ENCODE results near the gene TIPRL. TPM values are rescaled to one million over a fixed set of nuclear protein-coding genes. Genes with fewer than 3 reads are reported as not detected.

TIPRL gene
- total and polyA plus RNA-seq, 2 of the 8 experiments (the other 6 are each of a cell fraction or from before 2014, with no cell fraction given), result 8.1 to 27.4 TPM

DNA sequence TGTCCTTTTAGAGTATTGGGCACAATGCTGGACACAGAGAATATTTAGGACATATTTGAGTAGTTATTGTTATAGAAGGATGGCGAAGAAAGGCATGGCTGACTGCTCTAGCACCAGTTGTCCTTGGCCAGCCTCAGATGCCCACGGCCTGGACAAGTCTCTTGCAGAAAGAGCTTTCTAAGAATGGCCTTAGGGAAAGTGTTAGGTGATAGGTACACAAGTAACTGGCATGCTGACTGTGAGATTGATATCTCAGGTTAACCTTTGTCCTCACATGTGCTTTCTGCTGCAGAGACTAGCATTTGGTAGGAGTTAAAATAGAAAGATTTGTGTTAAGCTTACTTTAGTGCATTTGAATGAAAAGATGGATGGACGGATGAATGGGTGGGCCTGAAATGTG lies 57.2 kb downstream of the TIPRL start:
- Histone ChIP-seq H3K79me2 (ENCODE audit: control insufficient read depth in 1 of 2, insufficient read depth in 2 of 2, low read length in 2 of 2) (no peaks in the 10 kb centered on the region), H2AFZ (ENCODE audit: low read length) (no peak overlapping the region), H3K14ac (ENCODE audit: insufficient read length) (no peak overlapping the region), H3K36me3 (ENCODE audit: control insufficient read depth in 2 of 4, insufficient read depth in 4 of 4, low read length in 3 of 4) (peaks cover 0 to 26% (median 1%) of the 10 kb centered on the region in 4 experiments; a peak in 6 of 8 replicates), H3K4ac (replicated peaks; ENCODE audit: insufficient read length, low read depth, low read length) (no peak overlapping the region), H4K20me1 (replicated peaks in 1 of 2; ENCODE audit: control insufficient read depth in 1 of 2, insufficient read depth in 2 of 2, low read length in 2 of 2) (peaks cover 0 to 2% of the 10 kb centered on the region in 2 experiments), H3K79me1 (ENCODE audit: low read depth, low read length) (peaks cover 4% of the 10 kb centered on the region; the same call in 1 of the 2 replicates), H2BK20ac (ENCODE audit: low read length) (no peak overlapping the region), H2BK12ac (ENCODE audit: low read depth, low read length) (no peak overlapping the region), H3K27me3 (replicated peaks in 1 of 4; ENCODE audit: control insufficient read depth in 3 of 4, extremely low read depth in 1 of 4, insufficient read depth in 3 of 4, low read length in 3 of 4) (no peaks in the 10 kb centered on the region), H3K18ac (ENCODE audit: extremely low read depth, low read length) (no peak overlapping the region), H3K9ac (replicated peaks in 1 of 4; ENCODE audit: extremely low read depth in 1 of 4, low read depth in 3 of 4, low read length in 3 of 4) (no peak overlapping the region), H2BK120ac (replicated peaks; ENCODE audit: low read depth, low read length) (no peak overlapping the region), H3K9me3 (ENCODE audit: insufficient read depth in 2 of 2, low read depth in 1 of 2, low read length in 1 of 2) (no peaks in the 10 kb centered on the region), H3K4me2 (ENCODE audit: insufficient read depth in 1 of 2, low read depth in 2 of 2, low read length in 2 of 2) (no peak overlapping the region), H3K56ac (replicated peaks; ENCODE audit: insufficient read length, low read depth, low read length) (no peak overlapping the region), H4K91ac (replicated peaks; ENCODE audit: insufficient read length, low read length) (no peak overlapping the region), H3K4me1 (replicated peaks in 1 of 4; ENCODE audit: control insufficient read depth in 3 of 4, insufficient read depth in 4 of 4, low read length in 3 of 4) (no peaks in the 10 kb centered on the region), H3K27ac (ENCODE audit: low read depth, low read length) (no peak overlapping the region), H3K23ac (ENCODE audit: insufficient read length) (no peak overlapping the region), H4K8ac (ENCODE audit: extremely low read depth, insufficient read depth, low read length) (no peak overlapping the region), H2BK15ac (ENCODE audit: low read length) (no peak overlapping the region), H2AK5ac (ENCODE audit: low read depth, low read length) (no peak overlapping the region), H4K5ac (ENCODE audit: insufficient read length, low read depth, low read length) (no peak overlapping the region), H3K4me3 (ENCODE audit: extremely low read depth in 1 of 4, insufficient read depth in 2 of 4, low read depth in 3 of 4, low read length in 4 of 4) (no peak overlapping the region), H2BK5ac (ENCODE audit: low read depth, low read length) (no peak overlapping the region), H3K23me2 (ENCODE audit: low read depth, low read length) (no peaks in the 10 kb centered on the region)
- DNase-seq (ENCODE audit: low read depth in 1 of 2, low spot score in 2 of 2) (no peak), FAIRE-seq (no peak)
- POLR2A ChIA-PET (ENCODE audit: partially characterized antibody), result interaction anchor here (1.0 to 1.3 kb wide), 3 partner anchors 10 to 300 kb away, joined by 3 to 9 read pairs (median 4); partner anchors contain the start of gene SFT2D2
- CTCF ChIA-PET (ENCODE audit: partially characterized antibody), result interaction anchor here (0.6 to 3.6 kb wide), 56 partner anchors 8 to 1106 kb away, joined by 3 to 29 read pairs (median 4); partner anchors contain the start of genes SFT2D2 and TBX19
- 92% methylated on average over 3 of the region's 3 CpGs; no CpG with 5 or more reads in 1 of the 2 experiments for WGBS, 2 experiments (ENCODE audit: extremely low coverage in 1 of 2, insufficient coverage in 1 of 2, insufficient read length in 1 of 2, insufficient replicate concordance in 2 of 2, low coverage in 1 of 2, low lambda C conversion rate in 2 of 2, missing lambda C conversion rate in 1 of 2)
- TF ChIP-seq SP2 (IDR thresholded peaks at IDR 0.05; ENCODE audit: low read length), result no peak
- no peak for TF ChIP-seq SRF (IDR thresholded peaks at IDR 0.05; ENCODE audit: low read depth, low read length)
- TF ChIP-seq, protein P1, sequence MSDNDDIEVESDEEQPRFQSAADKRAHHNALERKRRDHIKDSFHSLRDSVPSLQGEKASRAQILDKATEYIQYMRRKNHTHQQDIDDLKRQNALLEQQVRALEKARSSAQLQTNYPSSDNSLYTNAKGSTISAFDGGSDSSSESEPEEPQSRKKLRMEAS (IDR thresholded peaks at IDR 0.05), result no peak
- TF ChIP-seq PHF8 (conservative IDR thresholded peaks at IDR 0.05; ENCODE audit: low read depth, low read length), result no peak
- TF ChIP-seq POU5F1 (IDR thresholded peaks at IDR 0.05; ENCODE audit: low read depth, low read length), result no peak
- no peak for TF ChIP-seq SIX5 (IDR thresholded peaks at IDR 0.05; ENCODE audit: low read depth, low read length)
- no peak for TF ChIP-seq RBBP5 (IDR thresholded peaks at IDR 0.05; ENCODE audit: borderline replicate concordance, low read depth, low read length)
- no peak for TF ChIP-seq SAP30 (IDR thresholded peaks at IDR 0.05; ENCODE audit: insufficient read depth, insufficient replicate concordance, low read length)
- no peak for TF ChIP-seq EGR1 (IDR thresholded peaks at IDR 0.05; ENCODE audit: borderline replicate concordance, low read depth, low read length)
- no peak for TF ChIP-seq KDM4A (IDR thresholded peaks at IDR 0.05; ENCODE audit: low read depth, low read length, severe bottlenecking)
- no peak for TF ChIP-seq RNF2 (IDR thresholded peaks at IDR 0.05; ENCODE audit: borderline replicate concordance, low read depth, low read length, missing control alignments, poor library complexity, severe bottlenecking)
